ENCODE results near the gene ZNF581.

The ZNF581 gene

GRCh38 chr19:55677572-55678028 is 34.2 kb downstream of the ZNF581 start:
- FAIRE-seq (no peak), DNase-seq (ENCODE audit: insufficient read length, low spot score) (no peak)

GRCh38 chr19:55678121-55678671 is 34.7 kb downstream of the ZNF581 start:
- FAIRE-seq (peak; percentile 97), DNase-seq (ENCODE audit: insufficient read length, low spot score) (peak; percentile 83)

- FAIRE-seq, result no peak
- DNase-seq (ENCODE audit: insufficient read length, low spot score), result no peak
These were observed 36.2 kb downstream of the ZNF581 start for GRCh38 chr19:55679343-55680257.

- DNase-seq (ENCODE audit: insufficient read length, low spot score) (no peak), FAIRE-seq (no peak)
These were observed 37.1 kb downstream of the ZNF581 start for GRCh38 chr19:55680339-55681130.

- no peak for DNase-seq (ENCODE audit: insufficient read length, low spot score)
These were observed 38.0 kb downstream of the ZNF581 start for GRCh38 chr19:55681131-55682092.

GRCh38 chr19:55683449-55684261 is 40.2 kb downstream of the ZNF581 start:
- no peak for FAIRE-seq
- DNase-seq (ENCODE audit: insufficient read length, low spot score), result no peak

More at GRCh38 chr19:55681131-55682092, 38.0 kb downstream of the ZNF581 start:
- no peak for FAIRE-seq

- DNase-seq (ENCODE audit: insufficient read length, low spot score) (no peak), FAIRE-seq (no peak)
These were observed 41.7 kb downstream of the ZNF581 start for GRCh38 chr19:55684946-55685681.

GRCh38 chr19:55685776-55686175 is 42.3 kb downstream of the ZNF581 start:
- FAIRE-seq (no peak), DNase-seq (ENCODE audit: insufficient read length, low spot score) (no peak)

- no peak for FAIRE-seq
These were observed 43.0 kb downstream of the ZNF581 start for GRCh38 chr19:55686311-55687050.

GRCh38 chr19:55687281-55688201 is 44.1 kb downstream of the ZNF581 start:
- FAIRE-seq (no peak), DNase-seq (ENCODE audit: insufficient read length, low spot score) (no peak)

More at GRCh38 chr19:55686311-55687050, 43.0 kb downstream of the ZNF581 start:
- DNase-seq (ENCODE audit: insufficient read length, low spot score), result no peak

- no peak for DNase-seq (ENCODE audit: insufficient read length, low spot score)
These were observed 45.2 kb downstream of the ZNF581 start for GRCh38 chr19:55688422-55689218.

GRCh38 chr19:55689411-55690108 is 46.1 kb downstream of the ZNF581 start:
- no peak for DNase-seq (ENCODE audit: insufficient read length, low spot score)
- no peak for FAIRE-seq

More at GRCh38 chr19:55688422-55689218, 45.2 kb downstream of the ZNF581 start:
- no peak for FAIRE-seq

GRCh38 chr19:55690109-55690768 is 46.8 kb downstream of the ZNF581 start:
- DNase-seq (ENCODE audit: insufficient read length, low spot score) (no peak), FAIRE-seq (no peak)

GRCh38 chr19:55690769-55691545 is 47.5 kb downstream of the ZNF581 start:
- FAIRE-seq (no peak), DNase-seq (ENCODE audit: insufficient read length, low spot score) (no peak)
